GM10266 (cell line): ENCODE measurements around the gene MYBPC3.

Experiments
- DNase-seq: peaks from one replicate; pipeline ENCODE4 v3.0.0; 2012; ENCODE audit errors: extremely low spot score
- TF ChIP-seq, protein P1 (sequence below): IDR thresholded peaks from 2 replicates; pipeline ENCODE4 v1.5.1; 2012; ENCODE audit warnings: mild to moderate bottlenecking, low read depth; ENCODE audit not compliant: control insufficient read depth, insufficient read depth; ENCODE audit errors: missing control alignments

The MYBPC3 gene

DNA sequence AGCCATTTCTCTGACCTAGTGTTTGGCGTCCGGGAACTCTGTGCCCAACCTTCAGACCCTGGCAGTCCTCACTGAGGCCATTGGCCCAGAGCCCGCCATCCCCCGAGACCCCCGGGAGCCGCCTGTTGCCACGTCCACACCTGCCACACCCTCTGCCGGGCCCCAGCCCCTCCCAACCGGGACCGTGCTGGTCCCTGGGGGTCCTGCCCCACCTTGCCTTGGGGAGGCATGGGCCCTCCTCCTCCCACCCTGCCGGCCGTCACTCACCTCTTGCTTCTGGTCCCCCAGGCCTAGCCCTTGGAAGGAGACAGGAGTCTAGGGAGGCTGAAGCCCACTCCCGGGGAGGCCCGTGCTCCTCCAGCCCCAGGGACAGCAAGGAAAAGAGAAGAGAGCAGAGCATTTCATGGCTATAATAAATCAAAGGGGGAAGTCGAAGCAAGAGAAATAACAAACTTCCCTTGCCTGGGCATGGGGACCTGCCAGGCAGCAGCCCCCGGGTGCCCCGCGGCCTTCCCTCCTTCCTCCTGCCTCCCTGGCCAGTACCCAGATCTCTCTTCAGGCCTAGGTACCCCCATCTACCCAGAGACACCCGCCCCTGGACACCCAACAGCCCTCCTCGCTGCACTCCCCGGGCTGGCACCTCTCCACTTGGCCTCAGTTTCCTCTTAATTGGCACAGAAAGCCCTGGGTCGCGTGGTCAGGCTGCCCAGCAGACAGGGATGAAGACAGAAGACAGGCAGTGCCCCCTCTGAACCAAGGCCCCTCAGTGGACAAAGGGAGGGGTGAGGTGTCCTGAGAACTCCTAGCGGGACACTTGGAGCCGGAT, 42.9 kb upstream of the MYBPC3 start:
- TF ChIP-seq, protein P1, sequence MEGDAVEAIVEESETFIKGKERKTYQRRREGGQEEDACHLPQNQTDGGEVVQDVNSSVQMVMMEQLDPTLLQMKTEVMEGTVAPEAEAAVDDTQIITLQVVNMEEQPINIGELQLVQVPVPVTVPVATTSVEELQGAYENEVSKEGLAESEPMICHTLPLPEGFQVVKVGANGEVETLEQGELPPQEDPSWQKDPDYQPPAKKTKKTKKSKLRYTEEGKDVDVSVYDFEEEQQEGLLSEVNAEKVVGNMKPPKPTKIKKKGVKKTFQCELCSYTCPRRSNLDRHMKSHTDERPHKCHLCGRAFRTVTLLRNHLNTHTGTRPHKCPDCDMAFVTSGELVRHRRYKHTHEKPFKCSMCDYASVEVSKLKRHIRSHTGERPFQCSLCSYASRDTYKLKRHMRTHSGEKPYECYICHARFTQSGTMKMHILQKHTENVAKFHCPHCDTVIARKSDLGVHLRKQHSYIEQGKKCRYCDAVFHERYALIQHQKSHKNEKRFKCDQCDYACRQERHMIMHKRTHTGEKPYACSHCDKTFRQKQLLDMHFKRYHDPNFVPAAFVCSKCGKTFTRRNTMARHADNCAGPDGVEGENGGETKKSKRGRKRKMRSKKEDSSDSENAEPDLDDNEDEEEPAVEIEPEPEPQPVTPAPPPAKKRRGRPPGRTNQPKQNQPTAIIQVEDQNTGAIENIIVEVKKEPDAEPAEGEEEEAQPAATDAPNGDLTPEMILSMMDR = no peak
- DNase-seq = no peak

DNA sequence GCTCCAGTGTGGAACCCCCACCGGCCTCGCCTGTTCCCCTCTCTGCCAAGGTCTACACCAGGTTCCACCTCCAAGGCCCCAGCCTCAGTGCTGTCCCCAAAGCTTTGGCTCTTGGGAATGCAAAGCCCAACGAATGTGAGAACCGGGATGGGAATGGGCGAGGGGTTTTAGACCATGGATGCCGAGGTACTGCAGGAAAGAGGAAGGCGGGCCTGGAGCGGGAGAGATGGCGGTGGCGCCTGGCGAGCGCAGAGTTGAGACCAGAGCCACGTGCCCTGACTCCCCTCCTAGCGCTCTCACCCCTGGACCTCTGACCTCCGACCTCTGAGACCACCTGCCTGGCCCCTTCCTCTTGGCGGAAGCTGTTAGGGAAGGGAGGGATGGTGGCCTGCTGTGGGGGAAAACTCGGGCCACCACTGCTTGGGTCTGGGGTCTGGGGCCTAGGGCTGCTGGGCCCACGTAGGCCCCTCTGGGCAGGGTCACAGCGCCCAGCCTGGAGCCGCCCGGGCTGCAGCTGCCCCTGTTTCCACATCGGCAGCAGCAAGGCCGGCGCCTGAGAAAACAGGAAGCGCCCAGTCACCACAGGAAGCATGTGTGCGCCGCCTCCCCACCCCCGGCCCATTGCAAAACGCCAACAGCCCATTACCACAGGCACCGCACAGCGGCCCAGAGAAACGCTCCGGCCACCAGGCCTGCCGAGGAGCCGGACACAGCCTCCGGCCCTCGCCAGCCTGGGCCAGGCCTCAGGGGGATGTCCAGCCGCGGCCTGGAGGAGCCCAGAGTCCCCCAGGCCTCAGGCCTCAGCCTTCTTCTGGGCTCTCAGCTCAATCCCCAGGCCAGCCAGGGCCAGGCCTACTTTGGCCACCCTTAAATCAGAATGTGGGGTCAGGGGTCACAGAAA, 42.1 kb upstream of the MYBPC3 start:
- DNase-seq = peak; percentile 85
- TF ChIP-seq, protein P1 = no peak

DNA sequence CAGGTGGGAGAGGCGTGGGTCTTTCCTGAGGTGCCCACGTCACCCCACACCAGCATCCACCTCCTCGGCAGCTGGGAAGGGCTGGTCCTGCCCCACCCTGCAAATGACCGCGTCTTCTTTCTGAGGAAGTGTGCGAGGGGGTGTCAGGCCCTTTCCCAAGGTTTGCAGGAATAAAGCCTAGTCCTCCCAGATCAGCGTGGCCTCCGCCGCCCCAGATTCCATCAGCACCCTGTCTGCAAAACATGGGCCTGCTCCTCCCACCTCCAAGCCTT, 41.5 kb upstream of the MYBPC3 start:
- no peak for DNase-seq
- TF ChIP-seq, protein P1 = no peak

DNA sequence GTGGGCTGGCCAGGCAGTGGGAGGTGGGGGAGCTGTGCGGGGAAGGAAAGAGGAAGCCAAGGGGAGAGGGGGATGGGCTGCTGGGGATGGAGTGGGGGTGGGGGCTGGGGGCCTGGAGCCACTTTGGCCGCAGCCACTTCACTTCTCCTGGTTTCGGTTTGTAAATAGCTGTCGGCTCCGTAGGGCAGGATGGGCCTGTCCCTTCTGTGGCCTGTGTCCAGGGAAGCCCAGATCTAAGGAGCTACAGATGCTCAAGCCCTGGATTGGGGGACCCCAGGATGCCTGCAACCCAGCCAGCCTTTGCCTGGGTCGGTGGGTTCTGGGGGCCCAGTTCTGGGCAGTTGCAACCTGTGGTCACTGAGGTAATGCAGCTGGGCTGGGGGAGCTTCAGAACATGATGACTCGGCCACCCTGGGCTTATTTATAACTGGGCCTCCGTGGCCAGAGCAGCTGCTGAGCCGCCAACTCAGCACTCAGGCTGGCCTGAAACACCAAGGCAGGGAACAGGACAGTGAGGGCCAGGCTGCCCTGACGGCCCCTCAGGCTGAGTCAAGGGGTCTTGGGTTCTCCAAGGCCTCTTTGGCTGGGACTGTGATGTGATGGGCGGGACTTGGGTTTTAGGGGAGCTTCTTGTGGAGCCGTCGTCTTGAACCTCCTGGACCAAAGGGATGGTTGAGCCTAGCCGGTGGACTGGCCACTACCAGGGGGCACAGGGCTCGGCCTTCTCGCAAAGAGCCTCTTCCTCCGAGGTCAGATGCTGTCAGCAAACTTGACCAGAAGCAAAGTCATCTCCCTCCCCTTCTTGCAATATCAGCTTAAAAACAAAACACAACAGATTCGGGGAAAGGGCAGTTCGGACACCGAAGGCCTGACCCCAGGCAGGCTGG, 40.9 kb upstream of the MYBPC3 start:
- DNase-seq = no peak
- TF ChIP-seq, protein P1 = no peak

DNA sequence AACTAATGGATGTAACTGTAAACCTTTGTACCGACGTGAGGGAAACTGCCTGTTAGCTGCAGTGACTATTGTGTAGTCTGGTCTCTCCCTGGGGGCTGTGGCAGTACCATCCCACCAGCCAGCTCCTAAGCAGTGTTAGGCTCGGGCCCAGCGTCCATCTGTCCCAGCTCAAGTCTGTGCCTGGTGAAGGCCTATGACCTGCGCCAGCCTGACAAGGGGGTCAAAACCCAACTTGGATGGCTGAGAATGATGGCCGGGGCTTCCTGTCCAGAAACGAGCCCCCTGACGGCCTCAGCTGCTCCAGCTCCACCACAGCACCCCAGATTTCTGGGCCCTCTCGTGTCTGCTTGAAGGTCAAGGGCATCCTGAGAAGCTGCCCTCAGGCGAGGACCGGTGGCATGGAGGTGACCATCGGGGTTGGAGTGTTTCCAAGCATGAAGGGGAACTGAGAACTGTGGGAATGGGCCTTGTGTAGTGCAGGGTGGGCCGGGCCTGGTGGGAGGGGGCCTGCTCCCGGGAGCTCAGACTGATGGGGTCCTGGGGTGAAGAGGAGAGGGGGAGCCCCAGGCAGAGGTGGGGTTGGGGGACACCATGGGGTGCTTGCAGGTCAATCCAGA, 40.2 kb upstream of the MYBPC3 start:
- TF ChIP-seq, protein P1 = no peak
- DNase-seq = no peak

DNA sequence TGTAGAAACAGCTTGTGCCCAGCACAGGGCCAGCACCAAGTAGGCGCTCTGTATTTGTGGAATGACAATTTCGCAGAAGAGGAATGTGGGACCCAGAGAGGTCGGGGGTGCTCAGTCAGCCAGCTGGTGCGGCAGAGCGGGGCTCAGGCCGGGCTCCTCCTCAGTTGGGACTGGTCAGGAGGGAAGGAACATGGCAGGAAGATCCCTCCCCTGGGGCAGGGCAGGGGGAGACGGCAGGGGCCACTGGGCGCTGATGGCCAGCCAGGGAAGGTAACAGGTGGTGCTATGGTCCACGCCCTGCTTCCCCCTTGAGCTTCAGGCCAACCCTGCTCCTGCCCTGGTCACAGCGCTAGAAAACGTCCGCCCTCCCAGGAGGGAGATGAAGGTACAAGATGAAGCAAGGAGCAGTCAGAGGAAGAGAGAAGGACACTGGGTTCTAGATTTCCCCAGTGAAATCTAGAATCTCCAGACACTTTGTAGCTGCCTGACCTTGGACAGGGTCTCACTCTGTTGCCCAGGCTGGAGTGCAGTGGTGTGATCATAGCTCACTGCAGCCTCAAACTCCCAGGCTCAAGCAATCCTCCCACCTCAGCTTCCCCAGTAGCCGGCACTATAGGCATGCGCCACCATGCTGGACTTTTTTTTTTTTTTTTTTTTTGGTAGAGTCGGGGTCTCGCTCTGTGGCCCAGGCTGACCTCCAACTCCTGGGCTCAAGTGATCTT, 39.4 kb upstream of the MYBPC3 start:
- no peak for DNase-seq

More for the DNA sequence above, 39.4 kb upstream of the MYBPC3 start:
- TF ChIP-seq, protein P1 = no peak
